HG03342 (cell line): Measurements from ENCODE around the gene BCL2.

Experiments
- ATAC-seq: cut with Tn5 transposase; IDR thresholded peaks from one replicate; pipeline ENCODE4 v1.9.1; 2021; ENCODE audit warnings: mild to moderate bottlenecking, moderate library complexity; ENCODE audit not compliant: unreplicated experiment

BCL2 gene

DNA sequence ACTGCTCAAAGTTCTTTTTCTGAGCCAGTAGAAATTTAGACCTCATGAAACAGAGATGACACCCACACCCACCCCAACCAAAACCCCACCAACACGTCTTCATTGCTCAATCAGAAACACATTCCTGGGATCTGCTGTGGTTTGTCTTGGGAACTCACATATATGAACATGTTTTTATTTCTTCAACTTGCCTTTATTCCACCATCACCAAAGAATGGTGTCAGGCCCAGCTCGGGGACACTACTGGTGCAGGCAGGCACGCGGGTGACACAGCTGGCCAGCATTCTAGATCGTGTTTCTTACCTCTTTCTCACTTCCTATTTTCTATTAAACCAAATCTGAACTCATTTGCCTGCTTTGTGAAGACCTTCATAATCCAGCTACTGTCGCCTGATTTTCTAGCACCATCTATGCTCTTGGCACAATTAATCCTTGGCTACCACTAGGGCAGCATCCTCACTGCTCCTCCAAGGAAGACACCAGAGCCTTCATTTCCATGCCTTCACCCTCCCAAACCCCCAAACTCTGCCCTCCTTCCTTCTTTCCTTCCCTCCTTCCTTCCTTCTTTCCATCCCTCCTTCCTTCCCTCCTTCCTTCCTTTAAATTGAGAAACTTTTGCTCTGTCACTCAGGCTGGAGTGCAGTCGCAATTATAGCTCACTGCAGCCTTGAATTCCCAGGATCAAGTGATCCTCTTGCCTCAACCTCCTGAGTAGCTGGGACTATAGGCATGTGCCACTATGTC is 157.1 kb downstream of the BCL2 start:
- peak; percentile 27 for ATAC-seq

DNA sequence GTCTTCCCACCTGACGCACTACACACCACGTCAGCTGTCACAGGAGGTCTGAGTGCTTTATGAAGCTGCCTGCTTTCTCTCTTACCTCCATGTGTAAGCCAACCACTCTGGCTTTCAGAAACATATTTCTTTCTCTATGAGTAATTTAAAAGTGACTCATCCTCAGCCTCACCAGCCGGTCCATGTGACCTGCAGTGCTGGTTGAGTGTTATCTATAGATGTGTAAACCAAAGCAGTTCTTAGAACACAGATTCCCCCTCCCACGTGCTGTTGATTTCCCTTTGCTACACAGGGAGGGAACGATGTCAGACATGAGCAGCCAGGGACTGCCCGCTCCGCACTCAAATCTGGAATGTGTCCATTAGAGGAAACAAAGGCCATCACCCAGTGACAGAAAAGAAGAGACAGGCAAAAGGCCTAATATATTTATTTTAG is 157.8 kb downstream of the BCL2 start:
- peak; percentile 54 for ATAC-seq

DNA sequence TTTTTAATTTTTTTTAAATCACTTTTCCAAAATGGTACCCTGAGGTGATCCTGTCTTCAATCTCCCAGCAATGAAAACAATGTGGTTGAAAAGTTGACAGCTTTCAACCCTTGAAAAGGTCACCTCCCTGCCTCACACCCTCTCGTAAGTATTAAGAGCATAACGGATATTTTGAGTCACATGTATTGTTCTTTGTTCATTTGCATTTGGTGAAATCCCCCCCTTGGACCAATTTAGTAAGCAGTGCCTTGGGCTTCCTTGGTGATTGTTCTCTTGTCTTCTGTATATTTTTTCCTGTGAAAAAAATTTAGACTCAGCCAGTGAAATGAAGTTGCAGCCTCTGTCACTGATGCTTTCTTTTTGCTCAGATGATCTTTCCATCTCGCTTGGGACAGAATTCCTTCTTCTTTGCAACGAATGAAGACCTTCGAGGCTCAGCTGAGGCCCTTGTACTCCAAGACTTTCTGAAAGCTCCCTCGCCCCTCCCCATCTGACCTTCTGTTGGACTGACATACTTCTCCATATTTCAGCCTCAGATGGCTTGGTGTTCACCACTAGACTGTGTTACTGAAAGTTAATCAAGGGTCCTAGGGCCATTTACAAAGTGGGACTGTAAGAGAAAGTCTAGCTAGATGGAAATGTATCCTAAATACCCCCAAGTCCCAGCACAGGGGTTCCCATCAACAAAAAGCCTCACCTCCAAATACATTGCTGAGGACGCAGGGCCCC is 158.4 kb downstream of the BCL2 start:
- ATAC-seq, result peak; percentile 30

DNA sequence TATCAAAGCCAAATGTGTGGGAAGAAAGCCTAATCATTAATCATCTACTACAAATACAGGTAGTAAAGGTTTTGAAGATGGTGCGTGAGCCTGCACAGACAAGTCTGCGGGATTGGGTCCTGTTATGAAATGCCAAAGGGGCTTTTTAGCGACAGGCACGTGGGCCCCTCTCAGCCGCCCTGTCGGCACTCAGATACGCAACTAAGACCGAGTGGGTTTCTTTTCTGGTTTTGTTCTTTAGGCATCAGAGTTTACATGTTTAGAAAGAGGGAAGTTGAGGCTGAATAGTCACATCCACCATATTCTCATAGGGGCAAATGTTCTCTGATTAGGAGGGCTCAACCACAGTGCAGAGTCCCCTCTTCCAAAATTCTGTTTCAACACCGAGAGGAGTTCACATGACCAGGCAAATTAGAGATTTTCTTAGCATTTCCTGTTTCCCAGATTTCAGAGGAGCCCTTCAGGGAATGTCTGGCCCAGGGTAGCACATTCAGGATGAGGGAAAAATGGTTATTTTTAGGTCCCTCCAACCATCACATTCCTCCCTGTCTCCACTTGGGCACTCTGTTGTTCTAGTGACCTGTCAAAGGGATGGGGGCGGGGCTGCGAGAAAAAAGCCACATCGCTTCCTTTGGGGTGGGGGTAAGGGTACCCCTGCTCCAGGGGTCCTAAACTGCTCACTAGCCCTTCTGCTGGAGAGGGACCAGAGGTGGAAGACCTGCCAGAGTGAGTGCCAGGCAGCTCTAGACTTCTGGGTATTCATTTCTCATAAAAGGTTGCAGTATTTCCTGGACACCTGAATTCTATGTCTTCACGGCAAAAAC is 159.2 kb downstream of the BCL2 start:
- ATAC-seq, result no peak

DNA sequence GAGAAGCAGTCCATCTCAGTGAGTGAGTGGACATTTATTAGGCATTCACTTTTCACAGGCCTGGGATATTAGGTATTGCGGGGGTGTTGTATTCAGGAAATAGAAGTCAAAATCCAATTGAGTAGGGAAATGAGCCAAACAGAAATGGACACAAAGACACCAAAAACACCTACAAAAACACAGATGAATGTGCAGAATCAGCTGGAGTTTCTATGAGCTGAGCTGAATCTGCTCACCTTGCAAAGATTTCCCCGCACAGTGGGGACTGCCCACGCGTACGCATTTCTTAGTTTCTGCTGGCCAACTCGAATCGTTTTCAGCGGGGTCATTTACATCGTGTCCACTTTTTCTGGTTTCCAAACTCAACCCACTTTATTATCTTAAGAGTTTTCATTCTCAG is 160.0 kb downstream of the BCL2 start:
- ATAC-seq, result no peak

DNA sequence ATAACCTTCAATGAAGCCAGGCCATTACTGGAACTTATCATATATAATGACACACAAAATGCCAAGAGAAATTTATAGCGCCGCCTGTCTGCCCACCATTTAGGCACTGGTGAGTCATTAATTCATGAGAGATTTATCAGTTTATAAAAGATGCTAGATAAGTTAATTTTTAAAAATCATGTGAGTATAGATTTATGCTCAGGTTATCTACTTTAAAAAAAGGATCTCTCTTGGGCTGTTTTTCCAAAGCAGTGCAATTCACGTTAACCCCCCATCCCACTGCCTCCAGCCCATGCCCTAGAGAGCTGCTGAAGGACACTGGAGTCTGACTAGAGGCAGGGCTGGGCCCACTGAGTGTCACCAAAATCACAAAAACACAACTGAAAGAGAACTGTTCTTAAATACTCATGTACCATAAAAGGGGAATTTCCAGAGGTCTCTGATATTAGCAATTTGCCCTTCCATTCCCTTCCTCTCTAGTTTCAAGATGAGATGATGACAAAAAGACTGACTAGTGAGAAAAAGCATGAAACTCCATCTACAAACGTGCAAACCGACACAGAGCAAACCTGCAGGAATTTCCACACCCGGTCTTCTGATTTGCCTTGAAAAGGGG is 160.8 kb downstream of the BCL2 start:
- ATAC-seq, result no peak

DNA sequence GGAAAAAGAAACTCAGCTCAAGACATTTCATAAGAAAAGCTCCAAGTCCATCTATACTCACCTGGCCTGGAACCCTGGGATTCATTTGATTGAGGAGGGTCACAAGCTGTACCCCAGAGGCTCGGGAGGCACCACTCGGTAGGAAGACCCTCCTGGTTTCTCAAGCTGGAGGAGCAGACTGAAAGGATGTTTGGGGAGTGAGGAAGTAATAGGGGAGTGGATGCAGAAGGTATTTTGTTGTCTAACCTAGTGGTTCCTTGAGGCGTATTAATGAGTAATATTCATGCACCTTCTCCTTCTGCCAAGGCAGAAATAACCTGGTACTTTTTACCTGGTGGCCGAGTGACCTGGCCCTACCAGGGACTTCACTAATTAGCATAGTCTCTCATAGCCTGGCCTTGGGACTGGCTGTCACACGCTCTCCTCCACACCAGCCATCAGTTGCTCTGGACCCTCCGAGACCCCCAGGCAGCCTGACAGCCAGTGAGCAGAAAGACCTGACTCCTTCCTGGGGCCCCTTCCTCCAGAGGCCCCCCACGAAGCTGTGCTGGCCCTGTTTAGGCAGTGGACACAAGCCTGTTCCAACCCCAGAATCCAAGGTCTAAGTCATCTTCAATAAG is 161.4 kb downstream of the BCL2 start:
- no peak for ATAC-seq

DNA sequence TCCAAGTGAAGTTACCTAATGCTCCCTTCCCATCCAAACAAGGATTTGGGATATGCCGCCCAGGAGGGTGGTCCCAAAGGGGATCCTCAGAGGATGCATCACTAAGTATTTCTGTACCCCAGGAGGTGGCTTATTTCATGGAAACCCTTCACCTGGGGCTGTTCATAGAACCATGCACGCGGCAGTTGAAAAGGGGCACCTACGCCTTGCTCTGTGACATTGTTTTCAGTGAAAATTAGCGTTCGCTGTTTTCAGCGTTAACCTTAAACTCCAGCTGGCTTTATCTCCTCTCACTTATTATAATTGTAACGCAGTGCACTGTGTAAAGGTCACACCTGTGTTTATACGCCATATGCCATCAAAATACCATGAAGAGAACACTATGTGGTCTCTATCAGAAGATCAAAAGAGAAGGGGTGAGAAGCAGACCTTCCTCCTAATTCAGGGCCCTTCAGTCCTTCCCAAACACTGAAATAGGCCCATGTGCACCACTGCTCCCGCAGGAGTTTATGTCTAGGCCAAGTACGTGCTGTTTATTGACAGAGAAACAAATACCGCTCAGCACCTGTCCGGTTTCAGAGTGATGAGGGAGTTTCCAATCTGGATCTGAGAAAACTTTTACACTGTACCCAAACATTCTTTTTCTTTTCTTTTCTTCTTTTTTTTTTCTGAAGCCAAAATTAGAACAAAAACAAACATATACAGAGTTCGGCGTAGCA is 162.1 kb downstream of the BCL2 start:
- peak; percentile 16 for ATAC-seq

DNA sequence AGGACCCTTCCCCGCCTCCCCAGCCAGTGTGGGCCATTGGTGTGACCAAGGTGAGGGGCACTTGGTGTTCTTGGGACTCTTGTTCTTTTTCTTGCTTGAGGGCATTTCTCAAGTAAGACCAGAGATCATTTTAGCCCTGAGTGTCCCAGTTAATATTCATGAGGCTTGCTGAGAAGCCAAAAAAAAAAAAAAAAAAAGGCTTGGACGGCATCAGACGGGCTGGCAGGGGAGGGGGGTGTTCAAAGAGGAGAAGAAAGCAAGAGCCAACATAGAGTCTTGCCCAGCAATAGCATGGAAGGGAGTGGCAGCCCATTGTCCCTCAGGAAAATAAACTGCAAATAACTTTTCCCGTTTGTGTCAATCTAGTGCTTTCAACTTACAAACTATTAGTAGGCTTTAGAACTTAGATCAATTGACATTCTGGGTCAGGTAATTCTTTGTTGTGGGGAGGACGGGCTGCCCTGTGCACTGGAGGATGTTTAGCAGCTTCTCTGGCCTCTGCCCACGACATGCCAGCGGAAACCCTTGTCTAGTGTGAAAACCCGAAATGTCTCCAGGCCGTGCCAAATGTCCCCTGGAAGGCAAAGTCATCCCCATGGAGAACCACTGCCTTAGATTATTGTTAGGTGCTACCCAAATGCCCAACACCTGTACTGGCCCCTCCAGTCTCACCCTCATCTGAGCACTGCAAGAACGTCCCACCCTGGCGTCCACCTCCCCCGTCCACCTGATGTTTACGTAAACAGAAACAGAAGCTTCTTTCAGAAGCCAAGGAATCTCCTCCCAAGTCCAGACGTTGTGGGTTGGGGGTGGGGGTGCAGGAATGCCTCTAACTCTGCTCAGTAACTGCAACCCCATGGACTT is 163.4 kb downstream of the BCL2 start:
- ATAC-seq, result no peak

DNA sequence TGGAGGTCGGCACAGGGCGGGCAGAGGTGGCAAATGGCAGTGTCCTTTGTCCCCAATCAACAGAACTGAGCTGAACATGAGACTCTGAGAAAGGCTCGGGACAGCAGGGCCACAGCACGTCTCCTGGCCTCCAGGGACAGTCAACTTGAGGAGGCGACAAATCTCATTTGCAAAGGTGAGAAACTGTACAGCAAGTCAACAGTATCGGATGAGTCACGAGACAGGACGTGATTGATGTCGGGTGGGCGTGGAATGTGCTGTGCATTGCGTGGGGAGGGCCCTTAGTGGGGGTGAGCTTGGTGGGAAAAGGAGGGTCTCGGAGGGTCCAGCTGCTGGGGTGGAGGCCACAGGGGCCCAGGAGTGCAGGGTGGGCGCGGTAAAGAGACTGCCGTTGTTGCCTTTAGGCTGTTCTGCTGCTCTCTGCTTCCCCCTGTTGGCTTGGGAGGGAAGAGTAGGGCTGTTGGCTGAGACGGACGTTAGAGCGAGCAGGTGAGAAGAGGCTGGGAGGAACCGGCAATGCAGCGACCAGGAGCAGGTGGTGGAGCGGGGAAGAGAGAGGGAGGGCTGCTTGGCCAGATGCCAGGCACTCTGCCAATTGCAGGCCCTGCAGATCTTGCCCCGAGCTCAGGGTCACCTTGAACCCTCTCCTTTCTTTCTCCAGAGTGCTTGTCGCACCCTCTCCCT is 164.3 kb downstream of the BCL2 start:
- peak; percentile 35 for ATAC-seq

DNA sequence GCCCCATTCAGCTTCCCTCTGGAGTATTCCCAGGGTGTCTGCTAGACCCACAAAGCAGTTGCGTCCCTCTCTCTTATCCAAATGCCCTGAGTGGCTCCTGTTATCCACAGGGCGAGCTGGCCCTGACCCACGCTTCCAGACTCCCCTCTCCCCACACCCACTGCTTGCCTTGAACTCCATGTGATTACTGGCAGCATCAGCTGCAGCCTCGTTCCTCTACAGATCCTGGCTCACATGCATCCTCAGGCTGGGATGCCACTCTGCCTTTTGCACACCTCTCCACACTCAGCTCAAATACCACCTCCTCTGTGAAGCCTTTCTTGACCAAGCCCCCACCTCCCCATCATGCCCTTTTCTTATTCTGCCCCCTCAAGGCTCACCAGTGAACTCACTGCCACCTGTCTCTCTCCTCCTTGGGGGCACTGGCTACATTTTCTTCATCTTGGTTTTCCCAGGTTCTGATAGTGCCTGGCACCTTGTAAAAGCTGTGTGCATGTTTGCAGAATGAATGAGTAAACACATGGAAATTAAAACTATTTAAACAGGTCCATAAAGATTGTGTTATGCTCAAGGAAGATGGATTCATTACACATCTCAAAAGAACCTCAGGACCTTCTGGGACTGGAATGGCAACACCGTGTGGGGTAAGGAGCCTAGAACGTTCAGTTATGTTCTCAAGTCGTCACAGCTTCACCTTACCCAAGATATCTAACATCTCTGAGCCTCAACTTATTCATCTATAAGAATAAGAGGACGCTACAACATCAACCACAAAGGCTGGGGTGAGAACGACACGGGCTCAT is 165.0 kb downstream of the BCL2 start:
- no peak for ATAC-seq

DNA sequence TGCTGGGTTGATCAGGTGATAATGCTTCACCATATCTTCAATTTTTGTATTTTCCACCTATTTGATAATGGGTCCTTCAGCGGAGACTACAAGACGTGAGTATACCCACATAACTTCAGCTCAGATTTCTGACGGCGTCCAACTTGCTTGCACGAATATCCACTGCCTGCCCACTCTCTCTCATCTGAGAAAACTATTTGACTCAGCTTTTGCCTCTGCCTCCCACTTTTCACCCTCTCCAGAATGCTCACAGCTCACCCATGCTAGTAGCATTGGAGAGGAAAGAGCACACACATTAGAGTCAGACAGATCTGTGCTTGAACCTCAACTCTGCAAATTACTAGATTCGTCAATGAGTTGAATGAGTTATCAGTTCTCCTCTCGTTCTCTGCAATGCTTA is 166.8 kb downstream of the BCL2 start:
- ATAC-seq, result no peak

DNA sequence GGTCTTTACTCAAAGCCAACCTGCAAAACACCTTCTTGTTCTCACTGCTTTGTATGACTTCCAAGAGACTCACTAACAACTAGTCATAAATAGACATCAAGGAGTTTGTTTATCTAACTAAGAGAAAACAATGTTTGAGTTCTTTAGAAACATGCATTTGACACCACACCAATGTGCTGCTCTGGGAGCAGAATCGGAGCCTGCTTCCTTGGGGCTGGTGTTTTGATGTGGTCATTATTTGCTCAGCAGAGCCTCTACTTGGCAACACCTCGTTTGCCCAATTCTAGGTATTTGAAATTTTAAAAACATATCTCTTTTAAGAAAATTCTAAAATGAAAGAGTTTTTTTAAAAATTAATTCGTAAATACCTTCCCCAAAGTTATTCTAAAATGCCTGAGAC is 167.5 kb downstream of the BCL2 start:
- no peak for ATAC-seq

DNA sequence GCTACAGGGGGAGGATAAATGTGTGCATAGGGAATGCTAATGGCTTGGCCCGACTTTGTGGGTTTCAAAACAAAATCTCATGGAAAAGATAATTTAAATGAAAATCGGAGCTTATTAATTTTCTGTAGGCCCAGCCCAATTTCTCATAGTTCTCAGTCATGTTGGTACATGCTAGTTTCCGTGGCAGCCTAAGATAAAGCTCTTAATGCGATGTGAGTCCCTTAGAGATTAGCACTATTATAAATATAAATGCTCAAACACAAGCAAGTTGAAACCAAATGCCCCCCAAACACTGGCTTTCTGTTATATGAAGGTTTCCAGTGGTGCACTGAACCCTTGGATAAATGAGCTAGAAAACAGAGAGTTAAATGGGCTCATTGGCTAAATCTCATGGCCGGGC is 168.0 kb downstream of the BCL2 start:
- ATAC-seq, result no peak

DNA sequence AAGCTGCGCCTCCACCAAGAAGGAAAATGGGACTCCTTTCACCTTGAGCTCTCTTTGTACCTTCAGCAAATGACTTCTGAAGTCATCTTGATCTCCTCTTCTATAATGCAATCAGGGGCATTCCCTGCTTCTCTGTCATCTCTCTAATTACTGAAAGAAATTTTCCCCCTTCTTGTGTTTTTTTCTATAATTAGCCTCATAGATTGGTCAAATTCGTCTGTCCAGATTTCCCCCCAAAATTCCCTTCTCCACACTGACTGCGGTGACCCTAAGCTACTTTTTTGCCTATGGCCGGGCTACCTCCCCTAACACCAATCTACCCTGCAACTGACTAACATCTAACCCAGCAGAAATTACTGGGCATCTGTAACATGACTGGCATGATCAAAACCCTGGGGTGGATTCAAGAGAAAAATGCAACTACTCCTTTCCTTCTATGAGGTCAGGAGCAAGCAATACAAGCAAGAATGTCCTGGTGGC is 168.6 kb downstream of the BCL2 start:
- no peak for ATAC-seq

DNA sequence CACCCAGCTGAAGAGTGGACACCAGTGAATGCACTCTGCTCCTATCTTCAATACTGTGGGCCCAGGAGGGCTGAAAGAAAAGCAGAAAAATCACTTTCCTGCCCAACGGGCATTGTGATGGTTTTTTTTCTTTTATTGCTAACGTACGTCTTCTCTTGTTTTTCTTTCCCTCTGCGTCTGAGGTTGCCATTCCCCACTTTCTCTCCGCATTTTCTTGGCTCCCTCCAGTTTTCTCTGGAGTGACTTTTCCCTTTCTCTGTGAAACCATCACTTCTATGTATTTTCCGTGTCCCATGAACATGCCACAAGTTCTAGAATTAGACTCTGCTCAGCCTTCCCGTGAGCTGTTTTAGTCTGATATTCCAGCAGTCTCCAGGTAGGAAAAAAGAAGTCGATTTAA is 169.2 kb downstream of the BCL2 start:
- no peak for ATAC-seq

DNA sequence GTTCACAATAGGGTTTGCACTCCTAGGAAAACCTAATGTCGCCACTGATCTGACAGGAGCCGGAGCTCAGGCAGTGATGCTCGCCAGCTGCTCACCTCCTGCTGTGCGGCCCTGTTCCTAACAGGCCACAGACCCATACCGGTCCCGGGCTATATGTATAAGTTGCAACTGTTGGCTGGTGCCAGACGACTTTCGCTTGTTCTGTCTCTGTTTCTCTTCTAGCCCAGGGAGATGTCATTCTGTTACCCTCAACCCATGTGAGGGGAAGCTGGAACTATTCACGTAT is 170.3 kb downstream of the BCL2 start:
- no peak for ATAC-seq
